ENCODE data around the gene MTRF1L. TPM values are rescaled to one million over a fixed set of nuclear protein-coding genes. Genes with fewer than 3 reads are reported as not detected.

The MTRF1L gene
- total and polyA plus RNA-seq, 2 of the 13 experiments (the other 11 are each of a cell fraction or from before 2014, with no cell fraction given), result 17.6 to 28.7 TPM

DNA sequence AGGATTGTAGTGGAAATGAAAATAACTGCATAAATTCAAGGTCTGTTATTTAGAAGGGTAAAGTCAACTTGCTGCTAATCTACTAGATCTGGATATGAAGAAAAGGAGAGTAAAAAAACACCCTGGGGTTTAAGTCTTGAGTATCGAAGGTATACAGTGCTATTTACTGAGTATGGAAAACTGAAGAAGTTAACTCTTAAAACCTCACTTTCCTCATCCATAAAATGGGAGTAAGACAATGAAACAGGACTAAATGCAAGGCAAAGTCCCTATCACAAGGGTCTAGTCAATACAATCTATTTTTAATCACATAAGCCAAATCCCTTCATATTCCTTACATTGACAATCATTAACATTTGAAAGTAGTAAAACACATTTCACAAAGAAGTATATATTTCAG lies 21.9 kb downstream of the MTRF1L start (continued):
- no peak for TF ChIP-seq ZNF724P (CRISPR knock-in tag; IDR thresholded peaks at IDR 0.05; ENCODE audit: borderline replicate concordance)
- TF ChIP-seq, protein P1, sequence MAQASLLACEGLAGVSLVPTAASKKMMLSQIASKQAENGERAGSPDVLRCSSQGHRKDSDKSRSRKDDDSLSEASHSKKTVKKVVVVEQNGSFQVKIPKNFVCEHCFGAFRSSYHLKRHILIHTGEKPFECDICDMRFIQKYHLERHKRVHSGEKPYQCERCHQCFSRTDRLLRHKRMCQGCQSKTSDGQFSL (CRISPR knock-in tag; IDR thresholded peaks at IDR 0.05), result no peak
- TF ChIP-seq MTA3 (CRISPR knock-in tag; IDR thresholded peaks at IDR 0.05), result no peak
- TF ChIP-seq, protein P2, sequence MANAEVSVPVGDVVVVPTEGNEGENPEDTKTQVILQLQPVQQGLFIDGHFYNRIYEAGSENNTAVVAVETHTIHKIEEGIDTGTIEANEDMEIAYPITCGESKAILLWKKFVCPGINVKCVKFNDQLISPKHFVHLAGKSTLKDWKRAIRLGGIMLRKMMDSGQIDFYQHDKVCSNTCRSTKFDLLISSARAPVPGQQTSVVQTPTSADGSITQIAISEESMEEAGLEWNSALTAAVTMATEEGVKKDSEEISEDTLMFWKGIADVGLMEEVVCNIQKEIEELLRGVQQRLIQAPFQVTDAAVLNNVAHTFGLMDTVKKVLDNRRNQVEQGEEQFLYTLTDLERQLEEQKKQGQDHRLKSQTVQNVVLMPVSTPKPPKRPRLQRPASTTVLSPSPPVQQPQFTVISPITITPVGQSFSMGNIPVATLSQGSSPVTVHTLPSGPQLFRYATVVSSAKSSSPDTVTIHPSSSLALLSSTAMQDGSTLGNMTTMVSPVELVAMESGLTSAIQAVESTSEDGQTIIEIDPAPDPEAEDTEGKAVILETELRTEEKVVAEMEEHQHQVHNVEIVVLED (CRISPR knock-in tag; IDR thresholded peaks at IDR 0.05; ENCODE audit: borderline replicate concordance), result no peak
- TF ChIP-seq, protein P3, sequence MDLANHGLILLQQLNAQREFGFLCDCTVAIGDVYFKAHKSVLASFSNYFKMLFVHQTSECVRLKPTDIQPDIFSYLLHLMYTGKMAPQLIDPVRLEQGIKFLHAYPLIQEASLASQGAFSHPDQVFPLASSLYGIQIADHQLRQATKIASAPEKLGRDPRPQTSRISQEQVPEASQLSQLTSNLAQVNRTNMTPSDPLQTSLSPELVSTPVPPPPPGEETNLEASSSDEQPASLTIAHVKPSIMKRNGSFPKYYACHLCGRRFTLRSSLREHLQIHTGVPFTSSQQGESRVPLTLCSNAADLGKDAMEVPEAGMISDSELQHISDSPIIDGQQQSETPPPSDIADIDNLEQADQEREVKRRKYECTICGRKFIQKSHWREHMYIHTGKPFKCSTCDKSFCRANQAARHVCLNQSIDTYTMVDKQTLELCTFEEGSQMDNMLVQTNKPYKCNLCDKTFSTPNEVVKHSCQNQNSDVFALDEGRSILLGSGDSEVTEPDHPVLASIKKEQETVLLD (CRISPR knock-in tag; IDR thresholded peaks at IDR 0.05; ENCODE audit: low read depth), result no peak
- no peak for TF ChIP-seq ARNTL (CRISPR knock-in tag; IDR thresholded peaks at IDR 0.05)
- peak; percentile 94 for TF ChIP-seq ZNF629 (CRISPR knock-in tag; conservative IDR thresholded peaks at IDR 0.05)
- TF ChIP-seq SMARCC2 (IDR thresholded peaks at IDR 0.05), result no peak
- TF ChIP-seq, protein P4, sequence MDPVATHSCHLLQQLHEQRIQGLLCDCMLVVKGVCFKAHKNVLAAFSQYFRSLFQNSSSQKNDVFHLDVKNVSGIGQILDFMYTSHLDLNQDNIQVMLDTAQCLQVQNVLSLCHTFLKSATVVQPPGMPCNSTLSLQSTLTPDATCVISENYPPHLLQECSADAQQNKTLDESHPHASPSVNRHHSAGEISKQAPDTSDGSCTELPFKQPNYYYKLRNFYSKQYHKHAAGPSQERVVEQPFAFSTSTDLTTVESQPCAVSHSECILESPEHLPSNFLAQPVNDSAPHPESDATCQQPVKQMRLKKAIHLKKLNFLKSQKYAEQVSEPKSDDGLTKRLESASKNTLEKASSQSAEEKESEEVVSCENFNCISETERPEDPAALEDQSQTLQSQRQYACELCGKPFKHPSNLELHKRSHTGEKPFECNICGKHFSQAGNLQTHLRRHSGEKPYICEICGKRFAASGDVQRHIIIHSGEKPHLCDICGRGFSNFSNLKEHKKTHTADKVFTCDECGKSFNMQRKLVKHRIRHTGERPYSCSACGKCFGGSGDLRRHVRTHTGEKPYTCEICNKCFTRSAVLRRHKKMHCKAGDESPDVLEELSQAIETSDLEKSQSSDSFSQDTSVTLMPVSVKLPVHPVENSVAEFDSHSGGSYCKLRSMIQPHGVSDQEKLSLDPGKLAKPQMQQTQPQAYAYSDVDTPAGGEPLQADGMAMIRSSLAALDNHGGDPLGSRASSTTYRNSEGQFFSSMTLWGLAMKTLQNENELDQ (CRISPR knock-in tag; IDR thresholded peaks at IDR 0.05; ENCODE audit: borderline replicate concordance), result no peak
- TF ChIP-seq ZNF253 (CRISPR knock-in tag; IDR thresholded peaks at IDR 0.05; ENCODE audit: borderline replicate concordance), result no peak

Measured in HepG2 (cell line).